K562 (cell line): Measurements from ENCODE around the gene ZNF800. TPM values are rescaled to one million over a fixed set of nuclear protein-coding genes. Genes with fewer than 3 reads are reported as not detected.
A peak's percentile ranks its signal among the peaks of the same experiment; 100 is the strongest.

Experiments used
- BACH1 ChIP-seq: fragments of 200-800 bp; sonication (Bioruptor generic); IDR thresholded peaks from 2 replicates; pipeline ENCODE4 v1.6.1; 2016; ENCODE audit warnings: missing genetic modification characterization, missing compliant biosample characterization
- CAMTA2 ChIP-seq: fragments of 250-450 bp; sonication (Bioruptor Pico); conservative IDR thresholded peaks from 2 replicates; pipeline ENCODE4 v1.5.1; 2022
- CEBPG ChIP-seq, 3 experiments: fragments of 200-800 bp in 1 of 3; sonication (Bioruptor generic) in 1 of 3; sonication (generic) in 1 of 3; formaldehyde crosslinking in 1 of 3; IDR thresholded peaks in 2 of 3; conservative IDR thresholded peaks in 1 of 3; 2 replicates each; pipeline versions ENCODE4 v1.6.1 to v1.8.0; 2016 to 2022; ENCODE audit warnings: missing compliant biosample characterization in 2 of 3, missing genetic modification characterization in 2 of 3, mild to moderate bottlenecking in 1 of 3, missing genetic modification reagents in 1 of 3
- CTCFL ChIP-seq: IDR thresholded peaks from 2 replicates; pipeline ENCODE4 v1.6.1; 2011; ENCODE audit warnings: borderline replicate concordance, low read depth, mild to moderate bottlenecking, moderate library complexity, low read length; ENCODE audit not compliant: insufficient read depth, poor library complexity, severe bottlenecking
- DDX20 ChIP-seq: fragments of 450-650 bp; IDR thresholded peaks from 2 replicates; pipeline ENCODE4 v1.6.1; 2016; ENCODE audit warnings: missing genetic modification characterization, low read depth, mild to moderate bottlenecking, missing compliant biosample characterization, moderate library complexity
- FOXA3 ChIP-seq, 2 experiments: fragments of 450-650 bp in 1 of 2; sonication (generic) in 1 of 2; formaldehyde crosslinking; IDR thresholded peaks in 1 of 2; conservative IDR thresholded peaks in 1 of 2; 2 replicates each; pipeline versions ENCODE4 v1.4.0 to v1.8.0; 2020 to 2022; ENCODE audit warnings: mild to moderate bottlenecking in 2 of 2, missing genetic modification reagents in 1 of 2
- FOXK2 ChIP-seq, 2 experiments: fragments of 450-650 bp; IDR thresholded peaks in 1 of 2; conservative IDR thresholded peaks in 1 of 2; 2 replicates each; pipeline ENCODE4 v1.6.1; 2016; ENCODE audit warnings: low read depth in 2 of 2, mild to moderate bottlenecking in 1 of 2
- GTF2E2 ChIP-seq: fragments of 200-800 bp; sonication (Bioruptor generic); IDR thresholded peaks from 2 replicates; pipeline ENCODE4 v1.6.1; 2016; ENCODE audit warnings: missing genetic modification characterization, missing compliant biosample characterization
- HBP1 ChIP-seq: fragments of 450-650 bp; formaldehyde crosslinking; IDR thresholded peaks from 2 replicates; pipeline ENCODE4 v1.4.0; 2022; ENCODE audit warnings: missing genetic modification characterization
- MCM5 ChIP-seq: fragments of 450-650 bp; IDR thresholded peaks from 2 replicates; pipeline ENCODE4 v1.6.1; 2016; ENCODE audit warnings: low read depth
- MTA2 ChIP-seq: fragments of 450-650 bp; IDR thresholded peaks from 2 replicates; pipeline ENCODE4 v1.6.1; 2016; ENCODE audit warnings: low read depth
- NR2C2 ChIP-seq, 2 experiments: fragments of 200-800 bp in 1 of 2; sonication (Bioruptor generic) in 1 of 2; sonication (generic) in 1 of 2; formaldehyde crosslinking in 1 of 2; IDR thresholded peaks; 2 replicates each; pipeline versions ENCODE4 v1.6.1 to v1.8.0; 2016 to 2022; ENCODE audit warnings: mild to moderate bottlenecking in 1 of 2, missing compliant biosample characterization in 1 of 2, missing genetic modification characterization in 1 of 2, missing genetic modification reagents in 1 of 2
- PHB2 ChIP-seq: fragments of 450-650 bp; IDR thresholded peaks from 2 replicates; pipeline ENCODE4 v1.6.1; 2017; ENCODE audit warnings: low read depth
- TSHZ1 ChIP-seq: fragments of 250-450 bp; sonication (Bioruptor Pico); IDR thresholded peaks from 2 replicates; pipeline ENCODE4 v1.4.0; 2020; ENCODE audit warnings: mild to moderate bottlenecking, moderate library complexity
- XRCC4 ChIP-seq: IDR thresholded peaks from one replicate; pipeline ENCODE4 v1.6.1; 2011; ENCODE audit not compliant: insufficient read depth, insufficient read length; ENCODE audit errors: extremely low read depth
- ZKSCAN3 ChIP-seq: fragments of 250-450 bp; sonication (Bioruptor Pico); IDR thresholded peaks from 2 replicates; pipeline ENCODE4 v1.4.0; 2020
- ZNF124 ChIP-seq: sonication (generic); formaldehyde crosslinking; IDR thresholded peaks from 2 replicates; pipeline ENCODE4 v1.8.1; 2022; ENCODE audit warnings: missing genetic modification reagents
- ZNF23 ChIP-seq: fragments of 250-450 bp; sonication (Bioruptor Pico); IDR thresholded peaks from 2 replicates; pipeline ENCODE4 v1.4.0; 2020; ENCODE audit warnings: mild to moderate bottlenecking
- ZNF707 ChIP-seq: fragments of 250-450 bp; sonication (Bioruptor Pico); conservative IDR thresholded peaks from 2 replicates; pipeline ENCODE4 v1.8.0; 2022; ENCODE audit warnings: inconsistent platforms, mild to moderate bottlenecking, moderate library complexity
- polyA plus RNA-seq, 8 experiments: library from polyadenylated mRNA; depleted of rRNA in 4 of 8; stranded (reverse) in 5 of 8; unstranded in 3 of 8; fragments of >200 nt; fragmentation: Nextera tagmentation in 2 of 8; fragmentation: Illumina TruSeq in 1 of 8; extraction: Ambion mirVana in 2 of 8; extraction: Trizol in 1 of 8; gene quantifications; 2 replicates each; pipeline versions ENCODE4 v1.2.1 to v1.2.3, GENCODE V29; 2011 to 2014; ENCODE audit warnings: inconsistent platforms in 1 of 8, missing spikeins in 1 of 8
- total RNA-seq, 7 experiments: library from RNA; depleted of rRNA in 6 of 7; stranded (reverse); fragments of >200 nt in 6 of 7; fragmentation: Illumina TruSeq in 2 of 7; extraction: Trizol in 2 of 7; gene quantifications; 2 replicates each; pipeline versions ENCODE4 v1.2.1 to v1.2.3, GENCODE V29; 2011 to 2021; ENCODE audit warnings: low replicate concordance in 1 of 7

The ZNF800 gene
- total and polyA plus RNA-seq, 9 of the 15 experiments (the other 6 are each of a cell fraction or from before 2014, with no cell fraction given), result 7.5 to 58.3 (median 33.4) TPM

- TF ChIP-seq FOXA3 (CRISPR knock-in tag; conservative IDR thresholded peaks at IDR 0.05 in 1 of 2, IDR thresholded peaks at IDR 0.05 in 1 of 2), result 0 out of 4 replicates have a peak, but pooled peaks of 1 of the 2 experiments have one; percentile 23
- no peak for TF ChIP-seq XRCC4
- TF ChIP-seq CEBPG (CRISPR knock-in tag; IDR thresholded peaks at IDR 0.05), result no peak
- TF ChIP-seq CEBPG (tag; conservative IDR thresholded peaks at IDR 0.05 in 1 of 2, IDR thresholded peaks at IDR 0.05 in 1 of 2), result no peak
- TF ChIP-seq TSHZ1 (CRISPR knock-in tag), result no peak
- TF ChIP-seq CAMTA2 (CRISPR knock-in tag), result no peak
- no peak for TF ChIP-seq ZNF707 (CRISPR knock-in tag)
- no peak for TF ChIP-seq DDX20 (tag)
- no peak for TF ChIP-seq ZNF124 (CRISPR knock-in tag)
- no peak for TF ChIP-seq MTA2
- peak; percentile 95 for TF ChIP-seq NR2C2 (CRISPR knock-in tag; IDR thresholded peaks at IDR 0.05)
- TF ChIP-seq NR2C2 (tag; IDR thresholded peaks at IDR 0.05), result peak; percentile 99
- TF ChIP-seq HBP1 (CRISPR knock-in tag), result no peak
- TF ChIP-seq FOXK2 (conservative IDR thresholded peaks at IDR 0.05 in 1 of 2, IDR thresholded peaks at IDR 0.05 in 1 of 2; ENCODE audit: low read depth in 2 of 2), result 0 out of 4 replicates have a peak, but pooled peaks of 1 of the 2 experiments have one; percentile 3
- TF ChIP-seq ZKSCAN3 (CRISPR knock-in tag), result no peak
- TF ChIP-seq GTF2E2 (tag), result peak; percentile 77; the same call in 1 of the 2 replicates
- no peak for TF ChIP-seq ZNF23
- TF ChIP-seq CTCFL, result peak; percentile 10
- TF ChIP-seq MCM5, result no peak
- no peak for TF ChIP-seq PHB2
- TF ChIP-seq BACH1, result peak; percentile 34; the same call in 1 of the 2 replicates
These were observed at the start of gene ZNF800 (continued) for GRCh38 chr7:127392566-127393367.
